ENCODE results near the gene GSC2. TPM values are rescaled to one million over a fixed set of nuclear protein-coding genes. Genes with fewer than 3 reads are reported as not detected.

The GSC2 gene
- total and polyA plus RNA-seq, 9 of the 15 experiments (the other 6 are each of a cell fraction or from before 2014, with no cell fraction given) = not detected

DNA sequence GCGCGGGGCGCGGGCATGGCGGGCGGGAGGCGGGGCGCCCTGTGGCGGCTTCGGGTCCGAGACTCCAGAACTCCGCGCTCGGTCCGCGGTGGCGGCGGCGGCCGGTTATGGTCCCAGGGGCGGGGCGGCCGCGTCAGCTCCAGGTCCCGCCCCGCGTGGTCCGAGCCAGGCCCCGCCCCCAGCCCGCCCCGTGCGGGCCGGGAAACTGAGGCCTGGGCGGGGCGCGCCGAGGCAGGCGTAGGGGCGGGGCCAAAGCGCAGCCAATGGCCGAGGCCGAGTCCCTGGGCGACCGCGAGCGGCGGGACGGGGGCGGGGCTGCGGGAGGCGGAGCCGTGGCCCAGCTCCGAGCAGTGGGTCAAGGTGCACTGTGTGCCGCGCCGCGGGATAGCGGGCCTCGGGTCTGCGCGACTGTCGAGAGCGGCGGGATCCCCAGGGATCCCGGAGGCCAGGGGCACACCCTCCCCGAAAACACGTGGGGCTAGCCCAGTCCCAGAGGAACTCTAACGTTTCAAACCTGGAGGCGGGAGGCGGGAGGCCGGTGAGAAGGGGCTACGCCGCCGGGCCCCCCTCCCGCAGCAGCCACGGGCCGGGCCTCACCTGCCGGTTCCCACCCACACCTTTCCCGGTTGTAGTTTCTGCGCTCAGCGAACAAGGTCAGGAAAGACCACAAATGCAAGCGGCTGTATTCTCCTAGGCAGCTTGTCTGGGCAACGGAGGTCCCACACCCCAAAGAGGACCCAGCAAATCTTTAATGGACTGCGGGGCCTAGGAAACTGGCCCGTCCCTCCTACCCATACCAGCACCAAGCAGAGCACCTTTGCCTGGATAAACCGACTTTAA lies 28.8 kb upstream of the GSC2 start, which contains the start of gene SLC25A1:
Gene SLC25A1, minus strand, starts transcription at position 80 of the 840 bp plus-strand sequence. Its CDS starts 63 bp downstream, at position 17.
- Histone ChIP-seq H3K4me1 (replicated peaks in 1 of 2; ENCODE audit: control insufficient read depth in 2 of 2, insufficient read depth in 2 of 2, low read length in 2 of 2) (peaks cover 31 to 89% of the 10 kb centered on the region in 2 experiments), H3K79me2 (ENCODE audit: control insufficient read depth, insufficient read depth, low read length) (peaks cover 45% of the 10 kb centered on the region), H2AFZ (ENCODE audit: low read depth, low read length) (peak within 1 kb of the TSS; percentile 90), H3K9me3 (replicated peaks; ENCODE audit: control insufficient read depth, insufficient read depth, low read depth, low read length) (no peaks in the 10 kb centered on the region), H3K27me3 (ENCODE audit: control insufficient read depth in 2 of 2, insufficient read depth in 2 of 2, low read length in 2 of 2) (peaks cover 10 to 22% of the 10 kb centered on the region in 2 experiments; a peak in 4 of 5 replicates), H3K27ac (ENCODE audit: extremely low read depth, low read depth, low read length) (peak within 1 kb of the TSS; percentile 85), H3K9me1 (ENCODE audit: control insufficient read depth, insufficient read depth, low read length) (peaks cover 13% of the 10 kb centered on the region), H3K4me3 (peak within 1 kb of the TSS; percentile 76), H3K36me3 (ENCODE audit: control insufficient read depth, insufficient read depth, low read length) (peaks cover 36% of the 10 kb centered on the region), H3K4me2 (ENCODE audit: insufficient read depth, low read length) (peak within 1 kb of the TSS; percentile 90), H4K20me1 (replicated peaks; ENCODE audit: control insufficient read depth, insufficient read depth, low read length) (peaks cover 24% of the 10 kb centered on the region; the same call in 1 of the 2 replicates), H3K9ac (ENCODE audit: insufficient read depth in 1 of 2, low read depth in 2 of 2, low read length in 2 of 2) (peak within 1 kb of the TSS; percentile 80 to 96)
- CTCF ChIA-PET (ENCODE audit: low intra/inter-chr PET ratio) = interaction anchor here (0.6 to 2.6 kb wide), 7 partner anchors 34 to 451 kb away, joined by 3 to 31 read pairs (median 4); partner anchors contain the start of gene ESS2
- ATAC-seq (peak; percentile 86), DNase-seq (ENCODE audit: extremely low read depth in 1 of 4, low spot score in 3 of 4) (peak; percentile 100), FAIRE-seq (peak; percentile 82)
- in situ Hi-C loops (cut with MboI) = loop anchor here (5.0 kb wide), 1 partner anchor 448 kb away; no protein-coding TSS in a partner anchor
- WGBS (ENCODE audit: insufficient coverage, low coverage, missing lambda C conversion rate) = 1% methylated on average over 64 of the region's 86 CpGs
- intact Hi-C loops (cut with micrococcal nuclease) = loop anchor here (1.0 to 5.0 kb wide), 9 partner anchors 35 to 451 kb away; partner anchors contain the start of genes CDC45, ESS2, MRPL40 and UFD1
- no TSS peak for BruUV-seq (replicated peaks)
- POLR2A ChIA-PET = interaction anchor here (0.5 to 11.1 kb wide), 45 partner anchors 9 to 1340 kb away, joined by 3 to 191 read pairs (median 4); partner anchors contain the start of genes CDC45, CLTCL1, HIRA and UFD1
- TF ChIP-seq, protein P1, sequence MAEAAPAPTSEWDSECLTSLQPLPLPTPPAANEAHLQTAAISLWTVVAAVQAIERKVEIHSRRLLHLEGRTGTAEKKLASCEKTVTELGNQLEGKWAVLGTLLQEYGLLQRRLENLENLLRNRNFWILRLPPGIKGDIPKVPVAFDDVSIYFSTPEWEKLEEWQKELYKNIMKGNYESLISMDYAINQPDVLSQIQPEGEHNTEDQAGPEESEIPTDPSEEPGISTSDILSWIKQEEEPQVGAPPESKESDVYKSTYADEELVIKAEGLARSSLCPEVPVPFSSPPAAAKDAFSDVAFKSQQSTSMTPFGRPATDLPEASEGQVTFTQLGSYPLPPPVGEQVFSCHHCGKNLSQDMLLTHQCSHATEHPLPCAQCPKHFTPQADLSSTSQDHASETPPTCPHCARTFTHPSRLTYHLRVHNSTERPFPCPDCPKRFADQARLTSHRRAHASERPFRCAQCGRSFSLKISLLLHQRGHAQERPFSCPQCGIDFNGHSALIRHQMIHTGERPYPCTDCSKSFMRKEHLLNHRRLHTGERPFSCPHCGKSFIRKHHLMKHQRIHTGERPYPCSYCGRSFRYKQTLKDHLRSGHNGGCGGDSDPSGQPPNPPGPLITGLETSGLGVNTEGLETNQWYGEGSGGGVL (CRISPR knock-in tag; IDR thresholded peaks at IDR 0.05) = no peak
- TF ChIP-seq AFF1 (IDR thresholded peaks at IDR 0.05; ENCODE audit: low read depth in 1 of 2, partially characterized antibody in 2 of 2) (no peak), ZKSCAN3 (CRISPR knock-in tag; IDR thresholded peaks at IDR 0.05) (no peak; the same call in 1 of the 2 replicates), BDP1 (IDR thresholded peaks at IDR 0.05; ENCODE audit: insufficient read depth, insufficient read length) (no peak), TFE3 (CRISPR knock-in tag; IDR thresholded peaks at IDR 0.05) (no peak; the same call in 1 of the 2 replicates), PPARD (CRISPR knock-in tag; IDR thresholded peaks at IDR 0.05) (no peak), ZNF79 (CRISPR knock-in tag; IDR thresholded peaks at IDR 0.05; ENCODE audit: low read depth) (no peak), CHD1 (IDR thresholded peaks at IDR 0.05; ENCODE audit: low read length) (peak; percentile 84), ZNF133 (CRISPR knock-in tag; IDR thresholded peaks at IDR 0.05) (0 out of 2 replicates have a peak, but pooled peaks have one; percentile 7), SP1 (CRISPR knock-in tag; IDR thresholded peaks at IDR 0.05) (no peak)

Data from K562 (cell line).